HUES48 (cell line): Measurements from ENCODE around the gene FJX1.
"Not testable (repeated sequence)": the region's sequence is repeated elsewhere in the genome, so short reads cannot be mapped to it uniquely, and the experiment has no call there.

Experiments used
- H3K27ac ChIP-seq: one replicate; pipeline ENCODE4 v1.7.0; 2013; ENCODE audit warnings: low read depth, low read length, inconsistent platforms
- H3K27me3 ChIP-seq: 2 replicates; pipeline ENCODE4 v1.6.1; 2013; ENCODE audit warnings: mild to moderate bottlenecking, low read length; ENCODE audit not compliant: control insufficient read depth, insufficient read depth
- H3K36me3 ChIP-seq: 2 replicates; pipeline ENCODE4 v1.6.1; 2013; ENCODE audit warnings: low read length; ENCODE audit not compliant: control insufficient read depth, insufficient read depth
- H3K4me1 ChIP-seq: 2 replicates; pipeline ENCODE4 v1.6.1; 2013; ENCODE audit warnings: mild to moderate bottlenecking, low read length; ENCODE audit not compliant: control insufficient read depth, insufficient read depth
- H3K4me3 ChIP-seq: 2 replicates; pipeline ENCODE4 v1.5.1; 2013; ENCODE audit warnings: mild to moderate bottlenecking, low read depth, low read length
- H3K9ac ChIP-seq: 2 replicates; pipeline ENCODE4 v1.6.1; 2013; ENCODE audit warnings: mild to moderate bottlenecking, low read depth, low read length, moderate library complexity
- H3K9me3 ChIP-seq: 2 replicates; pipeline ENCODE4 v1.6.1; 2013; ENCODE audit warnings: low read length; ENCODE audit not compliant: control insufficient read depth, insufficient read depth

The FJX1 gene

DNA sequence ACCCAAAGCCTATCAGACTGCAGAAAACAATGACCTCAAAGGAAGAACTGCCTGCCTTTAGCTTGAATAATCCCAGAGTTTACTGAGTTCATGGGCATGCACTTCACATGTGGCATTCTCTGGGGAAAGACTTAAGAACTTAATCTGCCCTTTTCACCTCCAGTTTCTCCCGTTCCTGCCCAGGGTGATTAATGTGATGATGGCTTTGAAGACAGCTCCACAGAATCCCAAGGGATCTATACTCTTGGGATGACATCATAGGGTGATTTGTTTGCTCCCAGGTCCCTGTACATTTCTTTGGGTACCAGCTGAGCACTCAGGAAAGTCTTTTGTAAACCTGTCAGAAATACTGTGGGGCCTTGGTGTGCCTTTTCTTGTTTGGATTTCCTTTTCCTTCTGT, 14.0 kb downstream of the FJX1 start:
- Histone ChIP-seq H3K4me3 (no peak overlapping the region), H3K36me3 (no peaks in the 10 kb centered on the region), H3K27me3 (no peaks in the 10 kb centered on the region), H3K27ac (no peak overlapping the region), H3K9ac (no peak overlapping the region), H3K4me1 (no peaks in the 10 kb centered on the region), H3K9me3 (no peaks in the 10 kb centered on the region)

DNA sequence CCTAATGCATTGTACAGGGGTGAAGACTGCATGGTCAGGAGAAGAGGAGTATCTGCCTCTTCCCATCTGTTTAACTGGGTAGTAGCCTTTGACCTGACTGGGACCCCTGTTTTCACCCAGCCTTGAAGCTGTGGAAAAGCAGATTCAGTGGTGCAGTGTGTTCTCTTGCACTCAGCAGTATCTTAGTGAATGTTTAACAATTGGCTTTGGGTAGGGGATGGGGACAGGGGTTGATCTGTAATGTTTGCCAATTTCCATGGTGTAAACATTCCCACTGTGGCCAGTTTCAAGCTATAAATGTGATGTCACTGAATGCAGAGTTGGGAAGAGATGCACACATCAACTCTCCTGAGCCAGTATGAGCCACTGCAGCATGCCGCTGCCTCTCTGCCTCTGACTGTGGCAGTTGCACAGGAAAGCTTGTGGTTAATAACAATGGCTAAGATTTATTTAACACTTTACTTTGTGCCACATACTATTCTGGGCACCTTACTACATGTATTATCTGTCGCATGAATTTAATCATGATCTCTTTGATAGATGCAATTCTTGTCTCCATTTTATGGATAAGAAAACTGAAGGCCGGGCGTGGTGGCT, 15.7 kb downstream of the FJX1 start:
- H3K4me3 ChIP-seq, result no peak overlapping the region
- no peaks in the 10 kb centered on the region for H3K4me1 ChIP-seq
- H3K9ac ChIP-seq, result no peak overlapping the region
- H3K9me3 ChIP-seq, result no peaks in the 10 kb centered on the region
- no peak overlapping the region for H3K27ac ChIP-seq
- H3K36me3 ChIP-seq, result no peaks in the 10 kb centered on the region
- no peaks in the 10 kb centered on the region for H3K27me3 ChIP-seq

DNA sequence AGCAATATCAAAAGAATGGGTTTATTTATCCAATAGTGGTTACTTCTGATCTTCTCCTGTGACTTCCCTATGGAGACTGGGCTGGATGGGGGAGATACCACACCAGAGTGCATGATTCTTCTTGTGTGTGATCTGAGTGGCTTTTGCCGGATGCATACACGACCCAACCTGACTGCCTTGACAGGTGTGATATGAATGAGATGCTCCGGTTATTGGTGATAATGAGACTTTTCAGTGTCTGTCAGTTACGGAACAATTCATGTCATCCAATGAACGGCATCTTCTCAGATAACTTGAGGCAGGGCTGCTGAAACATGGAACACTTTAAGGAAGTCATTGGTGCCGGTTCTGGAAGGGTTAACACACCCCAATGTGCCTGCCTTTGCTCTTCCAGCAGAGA, 17.7 kb downstream of the FJX1 start:
- H3K9me3 ChIP-seq, result no peaks in the 10 kb centered on the region
- no peaks in the 10 kb centered on the region for H3K36me3 ChIP-seq
- H3K4me3 ChIP-seq, result no peak overlapping the region
- H3K9ac ChIP-seq, result no peak overlapping the region
- no peaks in the 10 kb centered on the region; the same call in 1 of the 2 replicates for H3K4me1 ChIP-seq
- no peak overlapping the region for H3K27ac ChIP-seq
- H3K27me3 ChIP-seq, result no peaks in the 10 kb centered on the region

DNA sequence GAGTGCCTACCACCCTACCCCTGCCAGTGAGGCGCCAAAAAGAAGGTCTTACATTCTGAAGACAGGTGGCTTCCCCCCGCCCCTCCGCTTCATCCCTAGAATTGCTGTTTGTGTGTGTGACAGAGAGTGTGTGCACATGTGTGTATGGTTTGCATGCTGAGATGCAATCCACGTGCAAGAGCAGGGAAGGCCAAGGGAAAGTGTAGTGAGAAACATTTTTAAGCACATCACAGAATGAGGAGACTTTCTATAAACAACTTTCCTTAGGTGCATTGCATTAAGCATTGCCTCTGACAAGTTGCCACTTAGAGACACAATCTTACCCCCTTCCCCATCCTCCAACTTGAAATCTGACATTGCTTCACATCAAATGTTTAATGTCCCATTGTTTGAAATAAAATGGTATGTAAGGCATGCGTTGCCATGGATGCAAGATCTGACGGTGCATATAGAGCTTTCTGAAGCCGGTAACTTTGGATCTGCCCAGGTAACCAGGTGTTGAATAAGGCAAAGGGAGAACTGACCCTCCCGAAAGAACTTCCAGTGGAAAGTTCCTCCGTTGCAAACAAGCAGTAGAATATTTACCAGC, 21.4 kb downstream of the FJX1 start:
- no peaks in the 10 kb centered on the region; the same call in 1 of the 2 replicates for H3K4me1 ChIP-seq
- H3K27me3 ChIP-seq, result no peaks in the 10 kb centered on the region
- no peaks in the 10 kb centered on the region for H3K9me3 ChIP-seq
- no peak overlapping the region for H3K27ac ChIP-seq
- H3K9ac ChIP-seq, result no peak overlapping the region
- H3K36me3 ChIP-seq, result no peaks in the 10 kb centered on the region
- no peak overlapping the region for H3K4me3 ChIP-seq

DNA sequence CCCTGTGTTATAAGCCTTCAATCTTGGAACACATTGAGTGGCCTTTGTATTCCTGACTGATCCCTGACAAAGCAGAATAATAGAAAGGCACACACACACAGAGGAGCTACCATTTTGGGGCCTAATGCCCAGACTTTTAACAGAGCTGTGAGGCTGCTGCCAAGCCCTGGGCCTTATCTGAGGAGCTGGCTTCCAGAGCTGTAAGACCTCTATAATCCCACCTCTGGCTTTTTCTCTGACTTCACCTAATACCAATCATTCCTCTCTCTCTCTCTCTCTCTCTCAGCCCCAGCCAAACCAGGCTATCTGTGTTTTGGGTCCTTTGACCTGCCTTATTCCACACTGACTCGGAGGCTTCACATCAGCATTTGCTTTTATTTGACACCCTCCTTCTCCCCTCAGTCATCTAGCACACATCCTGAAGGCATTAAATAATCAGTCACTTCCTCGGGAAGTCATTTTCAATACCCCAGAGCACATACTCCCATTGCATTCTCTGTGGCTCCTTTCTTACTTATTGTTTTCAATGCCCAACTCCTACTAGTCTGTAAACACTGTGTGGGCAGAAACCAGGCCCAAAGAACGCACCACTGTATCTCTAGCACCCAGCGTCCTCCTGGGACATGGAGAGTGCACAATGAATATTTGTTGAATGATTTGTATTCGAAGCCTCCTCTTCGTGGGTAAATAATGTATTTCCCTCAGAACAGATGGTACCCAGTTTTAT, 23.1 kb downstream of the FJX1 start:
- H3K4me3 ChIP-seq, result no peak overlapping the region
- no peak overlapping the region for H3K27ac ChIP-seq
- no peaks in the 10 kb centered on the region for H3K27me3 ChIP-seq
- H3K9ac ChIP-seq, result no peak overlapping the region
- H3K36me3 ChIP-seq, result no peaks in the 10 kb centered on the region
- no peaks in the 10 kb centered on the region; the same call in 1 of the 2 replicates for H3K4me1 ChIP-seq
- no peaks in the 10 kb centered on the region for H3K9me3 ChIP-seq

DNA sequence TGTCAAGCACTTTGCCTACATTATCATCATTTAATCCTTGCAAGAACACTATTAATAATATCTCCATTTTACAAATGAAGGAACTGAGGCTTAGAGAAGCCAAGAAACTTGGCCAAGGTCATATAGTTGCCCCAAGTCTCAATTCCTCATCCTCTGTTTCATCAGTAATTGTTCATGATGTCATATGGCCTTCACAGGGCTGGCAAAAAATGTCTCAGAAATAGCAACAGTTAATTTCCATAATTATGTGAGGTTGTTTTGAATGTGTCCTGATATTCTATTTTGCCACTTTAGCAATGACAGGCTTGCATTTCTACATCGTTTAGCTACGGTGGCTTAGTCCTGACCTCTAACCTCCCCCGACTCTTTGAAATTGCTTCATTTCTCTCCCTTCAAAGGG, 23.7 kb downstream of the FJX1 start:
- no peaks in the 10 kb centered on the region for H3K27me3 ChIP-seq
- no peaks in the 10 kb centered on the region for H3K36me3 ChIP-seq
- H3K27ac ChIP-seq, result no peak overlapping the region
- H3K9me3 ChIP-seq, result no peaks in the 10 kb centered on the region
- no peak overlapping the region for H3K9ac ChIP-seq
- no peaks in the 10 kb centered on the region; the same call in 1 of the 2 replicates for H3K4me1 ChIP-seq
- H3K4me3 ChIP-seq, result no peak overlapping the region

DNA sequence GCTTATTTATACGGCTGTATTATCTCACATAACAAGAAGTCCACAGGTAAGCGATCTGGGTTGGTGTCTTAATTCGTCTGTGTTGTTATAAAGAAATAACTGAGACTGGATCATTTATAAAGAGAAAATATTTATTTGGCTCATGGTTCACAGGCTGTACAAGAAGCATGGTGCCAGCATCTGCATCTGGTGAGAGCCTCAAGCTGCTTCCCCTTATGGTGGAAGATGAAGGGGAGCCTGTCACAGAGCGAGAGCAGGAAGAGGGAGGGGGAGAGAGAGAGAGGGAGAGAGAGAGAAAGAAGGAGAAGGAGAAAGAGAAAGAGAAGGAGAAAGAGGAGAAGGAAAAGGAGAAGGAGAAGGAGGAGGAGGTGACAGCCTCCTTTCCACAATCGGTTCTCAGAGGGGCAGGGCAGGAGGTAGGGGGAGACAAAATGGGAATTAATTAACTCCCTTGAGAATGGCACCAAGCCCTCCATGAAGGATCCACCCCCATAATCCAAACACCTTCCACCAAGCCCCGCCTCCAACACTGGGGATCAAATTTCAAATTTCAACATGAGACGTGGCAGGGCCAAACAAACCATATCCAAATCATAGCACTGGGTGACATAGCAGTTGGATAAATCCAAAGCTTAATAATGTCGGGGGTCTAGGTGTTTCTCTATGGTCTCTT, 29.3 kb downstream of the FJX1 start:
- Histone ChIP-seq H3K4me3 (no peak overlapping the region), H3K36me3 (no peaks in the 10 kb centered on the region), H3K27me3 (peaks cover 8% of the 10 kb centered on the region), H3K4me1 (no peaks in the 10 kb centered on the region), H3K27ac (no peak overlapping the region), H3K9ac (no peak overlapping the region), H3K9me3 (no peaks in the 10 kb centered on the region)

DNA sequence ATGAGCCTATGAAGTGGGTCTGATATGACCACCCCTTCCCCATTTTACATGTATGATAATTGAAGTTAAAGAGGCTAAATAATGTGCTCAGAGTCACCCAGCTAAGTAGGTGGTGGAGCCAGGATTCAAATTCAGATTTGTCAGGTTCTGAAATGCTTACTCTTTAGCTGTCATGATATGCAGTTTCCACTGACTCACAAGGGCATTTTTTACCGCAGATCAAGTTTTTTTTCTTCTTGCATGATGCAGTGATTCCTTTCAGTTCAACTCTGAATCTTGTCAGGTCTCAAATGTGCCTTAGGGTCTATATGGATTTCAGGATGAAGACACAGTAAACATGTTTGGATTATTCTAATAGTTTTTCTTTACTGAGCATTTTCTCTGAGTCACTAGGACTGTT, 31.7 kb downstream of the FJX1 start:
- no peaks in the 10 kb centered on the region for H3K9me3 ChIP-seq
- H3K4me1 ChIP-seq, result peaks cover 7% of the 10 kb centered on the region
- H3K27me3 ChIP-seq, result peaks cover 23% of the 10 kb centered on the region
- H3K4me3 ChIP-seq, result no peak overlapping the region
- no peaks in the 10 kb centered on the region for H3K36me3 ChIP-seq
- H3K27ac ChIP-seq, result no peak overlapping the region
- H3K9ac ChIP-seq, result no peak overlapping the region

DNA sequence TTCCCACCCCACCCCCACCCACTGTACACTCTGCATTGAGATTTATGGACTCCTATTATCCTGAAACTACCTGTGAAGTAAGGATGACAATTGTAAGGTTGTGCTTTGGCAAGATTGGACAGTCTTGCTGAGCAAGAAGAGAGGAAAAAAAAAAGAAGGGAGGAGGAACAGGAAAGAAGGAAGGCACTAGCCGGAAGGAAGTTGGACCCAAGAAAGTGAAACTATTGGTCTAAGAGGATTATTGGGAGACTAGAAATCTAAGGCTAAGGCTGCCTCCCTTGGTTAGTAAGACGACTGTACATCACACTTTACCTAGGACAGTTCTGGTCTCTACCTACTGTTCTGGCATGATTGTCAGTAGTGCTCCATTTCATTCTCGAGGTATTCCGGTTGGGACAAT, 32.2 kb downstream of the FJX1 start:
- Histone ChIP-seq H3K36me3 (no peaks in the 10 kb centered on the region), H3K4me3 (no peak overlapping the region), H3K27ac (no peak overlapping the region), H3K27me3 (peaks cover 28% of the 10 kb centered on the region), H3K9me3 (no peaks in the 10 kb centered on the region), H3K9ac (no peak overlapping the region), H3K4me1 (peaks cover 12% of the 10 kb centered on the region)

DNA sequence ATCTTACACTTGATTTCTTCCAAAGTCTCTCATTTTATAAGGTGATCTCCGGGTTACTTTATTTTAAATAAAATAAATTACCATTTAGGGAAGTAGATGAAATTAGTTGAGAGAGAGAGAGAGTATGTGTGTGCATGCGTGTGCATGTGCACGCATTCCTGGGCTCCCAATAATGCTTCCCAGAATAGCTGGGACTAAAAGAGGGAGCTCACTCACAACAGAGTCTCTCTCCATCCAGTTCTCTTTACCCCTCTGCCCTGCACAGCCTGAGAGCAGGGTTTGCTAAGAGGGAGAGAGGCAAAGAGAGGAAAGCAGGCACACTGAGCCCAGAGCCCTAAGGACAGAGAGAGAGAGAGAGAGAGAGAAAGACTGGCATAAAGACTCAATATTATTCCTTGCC, 33.0 kb downstream of the FJX1 start:
- no peak overlapping the region for H3K9ac ChIP-seq
- H3K4me3 ChIP-seq, result no peak overlapping the region
- H3K27ac ChIP-seq, result no peak overlapping the region
- H3K27me3 ChIP-seq, result peaks cover 36% of the 10 kb centered on the region
- no peaks in the 10 kb centered on the region for H3K9me3 ChIP-seq
- H3K36me3 ChIP-seq, result no peaks in the 10 kb centered on the region
- peaks cover 19% of the 10 kb centered on the region for H3K4me1 ChIP-seq

DNA sequence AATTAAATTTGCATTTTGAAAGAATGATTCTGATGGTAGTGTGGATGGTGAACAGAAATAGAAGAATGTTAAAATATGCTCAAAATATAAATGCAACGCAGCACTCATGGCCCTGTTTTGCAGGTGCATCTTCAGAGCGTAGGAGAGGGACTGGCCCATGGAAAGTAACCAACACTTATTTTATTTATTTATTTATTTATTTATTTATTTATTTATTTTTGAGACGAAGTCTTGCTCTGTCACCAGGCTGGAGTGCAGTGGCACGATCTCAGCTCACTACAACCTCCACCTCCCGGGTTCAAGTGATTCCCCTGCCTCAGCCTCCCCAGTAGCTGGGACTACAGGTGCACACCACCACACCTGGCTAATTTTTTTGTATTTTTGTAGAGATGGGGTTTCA, 34.5 kb downstream of the FJX1 start:
- not testable (repeated sequence) for H3K36me3 ChIP-seq, H3K9ac ChIP-seq, H3K4me3 ChIP-seq, H3K9me3 ChIP-seq, H3K27ac ChIP-seq
- peaks cover 19% of the 10 kb centered on the region for H3K4me1 ChIP-seq
- peaks cover 49% of the 10 kb centered on the region for H3K27me3 ChIP-seq
